Measurements from ENCODE around the gene BRD2. TPM values are rescaled to one million over a fixed set of nuclear protein-coding genes. Genes with fewer than 3 reads are reported as not detected.

Gene BRD2
- total RNA-seq (448 and 474 TPM in 2 replicates), polyA plus RNA-seq (620 and 721 TPM in 2 replicates), polyA minus RNA-seq (252 and 360 TPM in 2 replicates)
- 208 TPM for total RNA-seq (2013)

DNA sequence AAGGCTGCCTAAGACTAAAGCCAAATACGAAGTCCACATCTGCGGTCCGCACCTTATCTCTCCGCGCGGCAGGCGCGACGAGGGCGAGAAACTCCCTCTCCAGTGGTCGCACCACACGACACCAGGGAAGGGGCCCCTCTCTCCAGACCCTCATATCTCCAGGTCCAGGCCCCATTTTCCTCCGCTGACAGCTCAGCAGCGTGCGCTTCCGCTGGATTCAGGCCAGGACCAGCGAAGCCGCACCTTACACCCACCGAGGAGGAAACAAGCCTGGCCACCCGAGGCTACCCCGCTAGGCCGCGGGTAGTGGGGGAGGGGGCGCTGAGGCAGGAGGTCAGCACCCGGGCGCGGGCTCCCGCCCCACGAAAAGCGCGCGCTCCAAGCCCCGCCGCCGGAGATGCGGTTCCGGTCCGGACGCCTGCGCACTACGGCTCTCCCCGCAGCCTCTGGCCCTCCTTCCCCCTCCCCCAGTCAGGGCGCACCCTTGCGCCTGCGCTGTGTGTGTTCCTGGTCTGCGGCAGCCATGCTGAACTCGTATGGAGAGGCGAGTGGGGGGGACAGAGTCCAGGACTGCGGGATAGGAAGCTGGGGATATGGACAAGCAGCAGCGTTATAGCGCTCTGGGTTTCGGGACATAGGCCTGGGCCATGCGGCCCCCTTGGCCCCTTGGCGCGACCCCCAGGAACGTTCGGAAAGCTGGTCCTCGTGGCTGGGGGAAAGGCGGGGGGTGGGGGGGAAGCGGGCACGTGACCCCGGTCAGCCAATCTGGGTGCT is at the start of gene BRD2:
Gene BRD2, plus strand, starts transcription at position 502 of the 774 bp plus-strand sequence. CDS start 4,305 bp downstream, outside the sequence.
- DNase-seq (peak; percentile 99), ATAC-seq (ENCODE audit: low read depth) (peak; percentile 40)
- WGBS (ENCODE audit: insufficient coverage), result under 1% methylated on average over 53 of the region's 62 CpGs
- H3K27ac Mint-ChIP-seq, result peak within 1 kb of the TSS; percentile 99
- peaks cover 54% of the 10 kb centered on the region for H3K79me2 ChIP-seq (ENCODE audit: control insufficient read depth, insufficient read depth, low read length)
- peak within 1 kb of the TSS; percentile 90 for H2AFZ ChIP-seq (ENCODE audit: insufficient read depth, low read depth, low read length, poor library complexity, severe bottlenecking)
- H4K20me1 ChIP-seq (ENCODE audit: control insufficient read depth, insufficient read depth, low read length, poor library complexity, severe bottlenecking), result peaks cover 12% of the 10 kb centered on the region
- H3K4me2 ChIP-seq (replicated peaks; ENCODE audit: low read depth, low read length, poor library complexity, severe bottlenecking), result peak within 1 kb of the TSS; percentile 88
- POLR2A ChIA-PET, result interaction anchor here (0.6 to 11.8 kb wide), 23 partner anchors 9 to 1253 kb away, joined by 3 to 349 read pairs (median 5); partner anchors contain the start of genes HLA-DMA, HLA-DMB, PSMB8 and PSMB9
- H3K4me3 ChIP-seq (ENCODE audit: control extremely low read depth in 1 of 5, extremely low read depth in 1 of 5, insufficient read depth in 1 of 5, low read depth in 2 of 5, low read length in 4 of 5), result peak within 1 kb of the TSS; percentile 68 to 93 (median 92)
- peaks cover 17 to 32% of the 10 kb centered on the region in 2 donors for H3K4me1 ChIP-seq (ENCODE audit: control insufficient read depth in 2 of 2, insufficient read depth in 2 of 2, low read length in 2 of 2)
- H3K9ac ChIP-seq (ENCODE audit: low read length), result peak within 1 kb of the TSS; percentile 91
- peaks cover 0 to 8% of the 10 kb centered on the region in 2 experiments for H3K36me3 ChIP-seq (replicated peaks in 1 of 2; ENCODE audit: control extremely low read depth in 1 of 2, control insufficient read depth in 1 of 2, extremely low read depth in 1 of 2, insufficient read depth in 2 of 2, low read length in 1 of 2)
- H3K4me1 Mint-ChIP-seq, result peaks cover 34% of the 10 kb centered on the region
- CTCF ChIA-PET, result interaction anchor here (0.7 to 28.4 kb wide), 16 partner anchors 12 to 130 kb away, joined by 3 to 822 read pairs (median 8); partner anchors contain the start of genes HLA-DMA, HLA-DMB and TAP2
- H3K9me3 ChIP-seq (ENCODE audit: control extremely low read depth in 1 of 3, control insufficient read depth in 2 of 3, insufficient read depth in 1 of 3, low read length in 2 of 3), result no peaks in the 10 kb centered on the region
- H3K27me3 Mint-ChIP-seq, result no peaks in the 10 kb centered on the region
- no peaks in the 10 kb centered on the region for H3K9me3 Mint-ChIP-seq (ENCODE audit: insufficient read depth)
- no peaks in the 10 kb centered on the region for H3K27me3 ChIP-seq (replicated peaks in 1 of 4; ENCODE audit: control extremely low read depth in 1 of 4, control insufficient read depth in 3 of 4, insufficient read depth in 4 of 4, low read length in 3 of 4)
- H3K4me3 Mint-ChIP-seq, result peak within 1 kb of the TSS; percentile 96
- intact Hi-C loops (cut with micrococcal nuclease), result loop anchor here (1.0 kb wide), 3 partner anchors 24 to 124 kb away; partner anchors contain the start of gene PSMB8
- peak within 1 kb of the TSS; percentile 96 for H3K27ac ChIP-seq (ENCODE audit: low read length in 2 of 2)
- TF ChIP-seq, protein P1, sequence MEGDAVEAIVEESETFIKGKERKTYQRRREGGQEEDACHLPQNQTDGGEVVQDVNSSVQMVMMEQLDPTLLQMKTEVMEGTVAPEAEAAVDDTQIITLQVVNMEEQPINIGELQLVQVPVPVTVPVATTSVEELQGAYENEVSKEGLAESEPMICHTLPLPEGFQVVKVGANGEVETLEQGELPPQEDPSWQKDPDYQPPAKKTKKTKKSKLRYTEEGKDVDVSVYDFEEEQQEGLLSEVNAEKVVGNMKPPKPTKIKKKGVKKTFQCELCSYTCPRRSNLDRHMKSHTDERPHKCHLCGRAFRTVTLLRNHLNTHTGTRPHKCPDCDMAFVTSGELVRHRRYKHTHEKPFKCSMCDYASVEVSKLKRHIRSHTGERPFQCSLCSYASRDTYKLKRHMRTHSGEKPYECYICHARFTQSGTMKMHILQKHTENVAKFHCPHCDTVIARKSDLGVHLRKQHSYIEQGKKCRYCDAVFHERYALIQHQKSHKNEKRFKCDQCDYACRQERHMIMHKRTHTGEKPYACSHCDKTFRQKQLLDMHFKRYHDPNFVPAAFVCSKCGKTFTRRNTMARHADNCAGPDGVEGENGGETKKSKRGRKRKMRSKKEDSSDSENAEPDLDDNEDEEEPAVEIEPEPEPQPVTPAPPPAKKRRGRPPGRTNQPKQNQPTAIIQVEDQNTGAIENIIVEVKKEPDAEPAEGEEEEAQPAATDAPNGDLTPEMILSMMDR (IDR thresholded peaks at IDR 0.05), result no peak
- no peak for TF ChIP-seq EZH2 (IDR thresholded peaks at IDR 0.05; ENCODE audit: borderline replicate concordance, insufficient read depth, low read depth, low read length, poor library complexity, severe bottlenecking)

Data from B cell (primary cell).